HEK293 (cell line): ENCODE results near the gene DOCK7.

ENCODE experiments used
- ZBTB7A ChIP-seq: fragments of 450-650 bp; formaldehyde crosslinking; IDR thresholded peaks from 2 replicates; pipeline ENCODE4 v1.5.1; 2016; ENCODE audit warnings: low read depth, missing biosample characterization, missing genetic modification characterization
- ZBTB8A ChIP-seq: fragments of 450-650 bp; formaldehyde crosslinking; IDR thresholded peaks from 2 replicates; pipeline ENCODE4 v1.5.1; 2016; ENCODE audit warnings: missing biosample characterization, missing genetic modification characterization
- ZFP3 ChIP-seq: fragments of 450-650 bp; formaldehyde crosslinking; IDR thresholded peaks from 2 replicates; pipeline ENCODE4 v1.5.1; 2016; ENCODE audit warnings: low read depth, missing biosample characterization, missing genetic modification characterization
- ZNF157 ChIP-seq: fragments of 450-650 bp; formaldehyde crosslinking; IDR thresholded peaks from 2 replicates; pipeline ENCODE4 v1.5.1; 2016; ENCODE audit warnings: missing biosample characterization, missing genetic modification characterization
- ZNF221 ChIP-seq: fragments of 450-650 bp; formaldehyde crosslinking; IDR thresholded peaks from 2 replicates; pipeline ENCODE4 v1.5.1; 2017; ENCODE audit warnings: missing biosample characterization, missing genetic modification characterization, borderline replicate concordance
- ZNF350 ChIP-seq: fragments of 450-650 bp; formaldehyde crosslinking; IDR thresholded peaks from 2 replicates; pipeline ENCODE4 v1.5.0; 2017; ENCODE audit warnings: missing biosample characterization, mild to moderate bottlenecking, missing genetic modification characterization
- ZNF670 ChIP-seq: fragments of 450-650 bp; formaldehyde crosslinking; IDR thresholded peaks from 2 replicates; pipeline ENCODE4 v1.5.1; 2016; ENCODE audit warnings: missing biosample characterization, missing genetic modification characterization, low read depth
- ZNF677 ChIP-seq: fragments of 450-650 bp; IDR thresholded peaks from 2 replicates; pipeline ENCODE4 v1.5.0; 2018; ENCODE audit warnings: missing biosample characterization, mild to moderate bottlenecking, missing genetic modification characterization, moderate library complexity
- ZNF792 ChIP-seq: fragments of 450-650 bp; formaldehyde crosslinking; IDR thresholded peaks from 2 replicates; pipeline ENCODE4 v1.5.1; 2016; ENCODE audit warnings: missing biosample characterization, missing genetic modification characterization
- TF ChIP-seq, protein P1 (sequence below): fragments of 450-650 bp; formaldehyde crosslinking; IDR thresholded peaks from 2 replicates; pipeline ENCODE4 v1.5.1; 2016; ENCODE audit warnings: missing biosample characterization, missing genetic modification characterization
- TF ChIP-seq, protein P2 (sequence below): fragments of 450-650 bp; formaldehyde crosslinking; IDR thresholded peaks from 2 replicates; pipeline ENCODE4 v1.5.1; 2016; ENCODE audit warnings: missing biosample characterization, missing genetic modification characterization
- TF ChIP-seq, protein P3 (sequence below): fragments of 450-650 bp; formaldehyde crosslinking; IDR thresholded peaks from 2 replicates; pipeline ENCODE4 v1.5.1; 2016; ENCODE audit warnings: missing biosample characterization, missing genetic modification characterization

DNA sequence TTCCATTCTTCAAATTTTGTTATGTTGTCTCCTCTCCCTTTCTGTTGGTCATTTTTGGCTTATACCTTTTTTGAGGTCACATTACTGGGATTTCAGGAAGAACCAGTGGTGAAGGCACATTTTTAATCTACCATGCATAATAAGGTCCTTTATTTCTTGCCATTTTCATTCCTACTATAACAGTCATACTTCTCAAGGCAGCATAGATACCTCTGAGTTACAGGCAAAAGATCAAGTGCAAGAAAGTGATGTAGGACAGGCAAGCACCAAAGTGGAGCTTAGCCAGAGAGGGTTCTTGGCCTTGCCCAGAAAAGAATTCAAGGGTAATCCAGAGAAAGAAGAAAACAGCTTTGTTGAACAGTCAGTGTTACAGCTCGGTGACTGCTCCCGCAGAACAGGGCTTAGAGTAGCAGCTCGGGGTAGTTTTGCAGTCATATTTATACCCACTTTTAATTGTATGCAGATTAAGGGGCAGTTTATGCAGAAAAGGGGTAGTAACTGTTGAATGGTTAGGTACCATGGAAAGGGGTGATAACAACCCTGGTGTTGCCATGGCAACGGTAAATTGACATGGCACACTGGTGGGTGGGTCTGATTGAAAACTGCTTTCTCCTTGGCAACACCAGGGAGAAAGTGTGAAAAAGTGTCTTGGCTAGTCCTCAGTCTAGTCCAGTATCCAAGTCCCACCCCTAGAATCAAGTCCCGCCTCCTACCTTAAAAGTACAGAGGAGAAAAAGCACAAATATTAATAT is 39.6 kb upstream of the DOCK7 start:
- no peak for TF ChIP-seq ZNF221 (tag by site-specific recombination)
- TF ChIP-seq, protein P1, sequence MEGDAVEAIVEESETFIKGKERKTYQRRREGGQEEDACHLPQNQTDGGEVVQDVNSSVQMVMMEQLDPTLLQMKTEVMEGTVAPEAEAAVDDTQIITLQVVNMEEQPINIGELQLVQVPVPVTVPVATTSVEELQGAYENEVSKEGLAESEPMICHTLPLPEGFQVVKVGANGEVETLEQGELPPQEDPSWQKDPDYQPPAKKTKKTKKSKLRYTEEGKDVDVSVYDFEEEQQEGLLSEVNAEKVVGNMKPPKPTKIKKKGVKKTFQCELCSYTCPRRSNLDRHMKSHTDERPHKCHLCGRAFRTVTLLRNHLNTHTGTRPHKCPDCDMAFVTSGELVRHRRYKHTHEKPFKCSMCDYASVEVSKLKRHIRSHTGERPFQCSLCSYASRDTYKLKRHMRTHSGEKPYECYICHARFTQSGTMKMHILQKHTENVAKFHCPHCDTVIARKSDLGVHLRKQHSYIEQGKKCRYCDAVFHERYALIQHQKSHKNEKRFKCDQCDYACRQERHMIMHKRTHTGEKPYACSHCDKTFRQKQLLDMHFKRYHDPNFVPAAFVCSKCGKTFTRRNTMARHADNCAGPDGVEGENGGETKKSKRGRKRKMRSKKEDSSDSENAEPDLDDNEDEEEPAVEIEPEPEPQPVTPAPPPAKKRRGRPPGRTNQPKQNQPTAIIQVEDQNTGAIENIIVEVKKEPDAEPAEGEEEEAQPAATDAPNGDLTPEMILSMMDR, result no peak
- no peak for TF ChIP-seq ZNF677 (tag by site-specific recombination)
- TF ChIP-seq, protein P2, sequence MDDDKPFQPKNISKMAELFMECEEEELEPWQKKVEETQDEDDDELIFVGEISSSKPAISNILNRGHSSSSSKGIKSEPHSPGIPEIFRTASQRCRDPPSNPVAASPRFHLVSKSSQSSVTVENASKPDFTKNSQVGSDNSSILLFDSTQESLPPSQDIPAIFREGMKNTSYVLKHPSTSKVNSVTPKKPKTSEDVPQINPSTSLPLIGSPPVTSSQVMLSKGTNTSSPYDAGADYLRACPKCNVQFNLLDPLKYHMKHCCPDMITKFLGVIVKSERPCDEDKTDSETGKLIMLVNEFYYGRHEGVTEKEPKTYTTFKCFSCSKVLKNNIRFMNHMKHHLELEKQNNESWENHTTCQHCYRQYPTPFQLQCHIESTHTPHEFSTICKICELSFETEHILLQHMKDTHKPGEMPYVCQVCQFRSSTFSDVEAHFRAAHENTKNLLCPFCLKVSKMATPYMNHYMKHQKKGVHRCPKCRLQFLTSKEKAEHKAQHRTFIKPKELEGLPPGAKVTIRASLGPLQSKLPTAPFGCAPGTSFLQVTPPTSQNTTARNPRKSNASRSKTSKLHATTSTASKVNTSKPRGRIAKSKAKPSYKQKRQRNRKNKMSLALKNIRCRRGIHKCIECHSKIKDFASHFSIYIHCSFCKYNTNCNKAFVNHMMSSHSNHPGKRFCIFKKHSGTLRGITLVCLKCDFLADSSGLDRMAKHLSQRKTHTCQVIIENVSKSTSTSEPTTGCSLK (tag by site-specific recombination), result no peak
- no peak for TF ChIP-seq ZNF670 (tag by site-specific recombination)
- no peak for TF ChIP-seq ZBTB7A (tag by site-specific recombination)
- TF ChIP-seq, protein P3, sequence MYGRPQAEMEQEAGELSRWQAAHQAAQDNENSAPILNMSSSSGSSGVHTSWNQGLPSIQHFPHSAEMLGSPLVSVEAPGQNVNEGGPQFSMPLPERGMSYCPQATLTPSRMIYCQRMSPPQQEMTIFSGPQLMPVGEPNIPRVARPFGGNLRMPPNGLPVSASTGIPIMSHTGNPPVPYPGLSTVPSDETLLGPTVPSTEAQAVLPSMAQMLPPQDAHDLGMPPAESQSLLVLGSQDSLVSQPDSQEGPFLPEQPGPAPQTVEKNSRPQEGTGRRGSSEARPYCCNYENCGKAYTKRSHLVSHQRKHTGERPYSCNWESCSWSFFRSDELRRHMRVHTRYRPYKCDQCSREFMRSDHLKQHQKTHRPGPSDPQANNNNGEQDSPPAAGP (tag by site-specific recombination), result no peak
- TF ChIP-seq ZNF350, result no peak
- no peak for TF ChIP-seq ZNF792 (tag by site-specific recombination)
- TF ChIP-seq ZFP3, result no peak
- no peak for TF ChIP-seq ZBTB8A (tag by site-specific recombination)
- no peak for TF ChIP-seq ZNF157 (tag by site-specific recombination)
